GM19023 (cell line): ENCODE results near the gene EPB41L4A.

Experiments
- ATAC-seq: cut with Tn5 transposase; IDR thresholded peaks from one replicate; pipeline ENCODE4 v1.9.1; 2021; ENCODE audit warnings: mild to moderate bottlenecking, moderate library complexity; ENCODE audit not compliant: unreplicated experiment

EPB41L4A gene

GRCh38 chr5:112121258-112121657 is 297.8 kb downstream of the EPB41L4A start:
- no peak for ATAC-seq

DNA sequence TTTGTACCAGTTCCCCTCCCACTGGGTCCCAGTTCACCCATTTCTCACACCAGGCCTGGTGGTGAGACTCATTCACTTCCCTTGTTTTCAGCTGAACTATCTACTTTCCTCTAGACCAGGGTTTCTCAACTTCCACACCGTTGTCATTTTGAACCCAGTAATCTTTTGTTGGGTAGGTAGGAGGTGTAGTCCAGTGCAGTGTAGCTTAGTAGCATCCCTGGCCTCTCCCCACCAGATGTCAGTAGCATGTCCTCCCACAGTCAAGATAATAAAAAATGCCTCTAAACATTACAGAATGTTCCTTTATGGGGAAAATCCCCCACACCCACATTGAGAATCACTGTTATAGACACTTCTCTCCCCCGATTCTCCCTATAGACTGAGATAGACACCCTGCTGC is 299.1 kb downstream of the EPB41L4A start:
- ATAC-seq: no peak

DNA sequence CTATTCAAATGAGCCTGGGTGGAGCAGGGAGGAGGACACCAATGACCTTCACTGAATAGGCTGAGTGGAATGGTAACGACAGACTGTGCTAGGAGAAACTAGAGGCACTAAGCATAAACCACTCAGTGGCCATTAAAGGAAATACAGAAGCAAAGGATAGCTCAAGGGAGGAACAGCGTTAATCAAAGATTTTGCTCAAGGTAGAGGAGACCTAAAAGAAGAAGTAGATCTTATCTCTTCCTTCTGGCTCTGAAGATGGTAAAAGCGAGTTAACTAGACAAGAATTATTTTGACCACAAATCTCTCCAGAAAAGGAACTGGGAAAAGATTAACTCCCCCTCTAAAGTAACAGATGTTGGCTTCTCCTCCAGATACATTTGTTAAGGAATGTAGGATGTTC is 299.6 kb downstream of the EPB41L4A start:
- no peak for ATAC-seq

- no peak for ATAC-seq
Observed at GRCh38 chr5:112117551-112117950, 301.5 kb downstream of the EPB41L4A start.

DNA sequence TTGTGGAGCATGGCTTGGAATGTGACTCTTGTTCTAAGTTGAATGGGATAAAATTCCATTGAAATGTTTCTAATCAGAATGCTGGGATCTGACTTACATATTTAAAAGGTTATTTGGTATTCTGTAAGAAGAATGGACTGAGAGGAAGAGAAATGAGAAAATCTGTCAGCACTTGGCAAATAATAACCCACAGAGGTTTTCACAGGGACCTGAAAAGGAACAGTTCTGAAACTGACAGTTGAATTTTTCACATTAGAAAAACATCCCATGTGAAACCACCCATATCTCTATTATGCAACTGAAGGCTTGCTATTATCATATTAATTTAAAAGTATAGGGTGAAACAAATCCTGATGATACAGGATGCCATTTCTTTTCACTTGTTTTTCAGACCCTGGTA is 302.7 kb downstream of the EPB41L4A start:
- ATAC-seq: no peak

- ATAC-seq: no peak
Observed at GRCh38 chr5:112113565-112113964, 305.5 kb downstream of the EPB41L4A start.
